Measurements from ENCODE around the gene COMMD1.

Gene COMMD1

GRCh38 chr2:62176801-62177200 lies 271.3 kb downstream of the COMMD1 start:
- TF ChIP-seq CTCF (IDR thresholded peaks at IDR 0.05; ENCODE audit: low read depth, low read length), result no peak
- DNase-seq (ENCODE audit: extremely low read depth, low read depth), result no peak

- TF ChIP-seq CTCF (IDR thresholded peaks at IDR 0.05; ENCODE audit: low read depth, low read length), result no peak
- DNase-seq (ENCODE audit: extremely low read depth, low read depth), result no peak
Measured at GRCh38 chr2:62177392-62178049, 272.0 kb downstream of the COMMD1 start.

- TF ChIP-seq CTCF (IDR thresholded peaks at IDR 0.05; ENCODE audit: low read depth, low read length), result no peak
- DNase-seq (ENCODE audit: extremely low read depth, low read depth), result no peak
Measured at GRCh38 chr2:62178741-62179271, 273.3 kb downstream of the COMMD1 start.

GRCh38 chr2:62180975-62181374 lies 275.5 kb downstream of the COMMD1 start:
- no peak for DNase-seq (ENCODE audit: extremely low read depth, low read depth)
- no peak for TF ChIP-seq CTCF (IDR thresholded peaks at IDR 0.05; ENCODE audit: low read depth, low read length)

GRCh38 chr2:62181843-62182242 lies 276.4 kb downstream of the COMMD1 start:
- no peak for TF ChIP-seq CTCF (IDR thresholded peaks at IDR 0.05; ENCODE audit: low read depth, low read length)
- DNase-seq (ENCODE audit: extremely low read depth, low read depth), result no peak

GRCh38 chr2:62184512-62185230 lies 279.2 kb downstream of the COMMD1 start:
- TF ChIP-seq CTCF (IDR thresholded peaks at IDR 0.05; ENCODE audit: low read depth, low read length), result no peak
- no peak for DNase-seq (ENCODE audit: extremely low read depth, low read depth)

Data from AG09319 (cell line).